Activated T-helper 9 cell treated with anti-CD3 and anti-CD28 coated beads, Interleukin-2, amount 50 U/mL, for 16 hours (primary cell): ENCODE data around the gene TMEM52.
"Not testable (repeated sequence)": the region's sequence is repeated elsewhere in the genome, so short reads cannot be mapped to it uniquely, and the experiment has no call there.

Source experiments
- DNase-seq: peaks from one replicate; pipeline ENCODE4 v3.0.0-alpha.2; 2020; ENCODE audit warnings: low read depth

Gene TMEM52

GRCh38 chr1:1945782-1946393, 26.8 kb upstream of the TMEM52 start:
- DNase-seq = no peak

- peak; percentile 45 for DNase-seq
These were observed 24.9 kb upstream of the TMEM52 start for GRCh38 chr1:1943834-1944570.

GRCh38 chr1:1942753-1943656, 23.9 kb upstream of the TMEM52 start:
- DNase-seq = no peak

- DNase-seq = no peak
These were observed 23.0 kb upstream of the TMEM52 start for GRCh38 chr1:1941868-1942752.

GRCh38 chr1:1941211-1941841, 22.2 kb upstream of the TMEM52 start:
- DNase-seq = no peak

GRCh38 chr1:1940123-1940425, 21.0 kb upstream of the TMEM52 start:
- DNase-seq = no peak

- no peak for DNase-seq
These were observed 20.4 kb upstream of the TMEM52 start for GRCh38 chr1:1939296-1940122.

- DNase-seq = no peak
These were observed 19.7 kb upstream of the TMEM52 start for GRCh38 chr1:1938613-1939295.

- DNase-seq = no peak
These were observed 19.1 kb upstream of the TMEM52 start for GRCh38 chr1:1938276-1938573.

GRCh38 chr1:1937549-1938275, 18.6 kb upstream of the TMEM52 start:
- no peak for DNase-seq

- no peak for DNase-seq
These were observed 18.0 kb upstream of the TMEM52 start for GRCh38 chr1:1937061-1937460.

GRCh38 chr1:1934848-1935247, 15.8 kb upstream of the TMEM52 start:
- DNase-seq = not testable (repeated sequence)

- DNase-seq = no peak
These were observed 10.8 kb upstream of the TMEM52 start for GRCh38 chr1:1929639-1930545.

- DNase-seq = no peak
These were observed 10.1 kb upstream of the TMEM52 start for GRCh38 chr1:1929102-1929638.

- no peak for DNase-seq
These were observed 9.4 kb upstream of the TMEM52 start for GRCh38 chr1:1928231-1929101.

- no peak for DNase-seq
These were observed 8.7 kb upstream of the TMEM52 start for GRCh38 chr1:1927751-1928150.
